GM08714 (cell line): ENCODE data around the gene VDAC2.

ENCODE experiments used
- H3K4me3 ChIP-seq: fragments of 200-500 bp; sonication (Bioruptor generic); 2 replicates; pipeline ENCODE4 v1.5.1; 2014; ENCODE audit warnings: mild to moderate bottlenecking, low read length, inconsistent platforms
- ZNF274 ChIP-seq: IDR thresholded peaks from 2 replicates; pipeline ENCODE4 v1.6.1; 2012; ENCODE audit warnings: mild to moderate bottlenecking, low read depth, low read length

VDAC2 gene

GRCh38 chr10:75230600-75231038 lies 20.0 kb downstream of the VDAC2 start:
- H3K4me3 ChIP-seq, result no peak overlapping the region
- no peak for TF ChIP-seq ZNF274

- H3K4me3 ChIP-seq, result no peak overlapping the region
- TF ChIP-seq ZNF274, result no peak
Measured at GRCh38 chr10:75231672-75232581, 21.3 kb downstream of the VDAC2 start.

DNA sequence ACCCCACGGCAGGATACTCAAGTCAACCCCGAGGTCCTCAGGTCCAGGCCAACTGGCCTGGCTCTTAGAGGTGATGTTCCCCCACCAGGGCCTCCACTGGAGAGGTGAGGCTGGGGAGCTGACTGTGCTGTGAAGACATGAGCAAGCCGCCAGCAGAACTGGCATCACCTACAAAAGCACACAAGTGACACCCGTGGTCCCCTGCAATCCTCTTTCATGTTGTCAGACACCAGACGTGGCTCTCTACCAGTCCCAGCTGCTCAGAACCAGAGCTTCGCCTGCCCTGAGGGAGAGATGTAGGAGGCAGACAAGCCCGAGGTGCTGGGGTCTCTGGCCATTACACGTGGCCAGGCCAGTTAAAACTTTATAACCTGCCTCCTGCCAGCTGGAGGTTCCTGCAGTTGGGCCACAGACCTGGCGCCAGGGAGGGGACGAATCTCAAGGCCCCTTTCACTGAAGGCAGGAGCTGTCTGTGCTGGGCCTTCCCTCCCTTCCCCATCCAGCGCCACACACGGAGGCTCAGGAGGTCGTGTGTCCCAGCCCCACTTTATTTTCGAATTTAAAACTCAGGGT lies 22.9 kb downstream of the VDAC2 start:
- no peak for TF ChIP-seq ZNF274
- H3K4me3 ChIP-seq, result no peak overlapping the region; the same call in 1 of the 2 replicates

DNA sequence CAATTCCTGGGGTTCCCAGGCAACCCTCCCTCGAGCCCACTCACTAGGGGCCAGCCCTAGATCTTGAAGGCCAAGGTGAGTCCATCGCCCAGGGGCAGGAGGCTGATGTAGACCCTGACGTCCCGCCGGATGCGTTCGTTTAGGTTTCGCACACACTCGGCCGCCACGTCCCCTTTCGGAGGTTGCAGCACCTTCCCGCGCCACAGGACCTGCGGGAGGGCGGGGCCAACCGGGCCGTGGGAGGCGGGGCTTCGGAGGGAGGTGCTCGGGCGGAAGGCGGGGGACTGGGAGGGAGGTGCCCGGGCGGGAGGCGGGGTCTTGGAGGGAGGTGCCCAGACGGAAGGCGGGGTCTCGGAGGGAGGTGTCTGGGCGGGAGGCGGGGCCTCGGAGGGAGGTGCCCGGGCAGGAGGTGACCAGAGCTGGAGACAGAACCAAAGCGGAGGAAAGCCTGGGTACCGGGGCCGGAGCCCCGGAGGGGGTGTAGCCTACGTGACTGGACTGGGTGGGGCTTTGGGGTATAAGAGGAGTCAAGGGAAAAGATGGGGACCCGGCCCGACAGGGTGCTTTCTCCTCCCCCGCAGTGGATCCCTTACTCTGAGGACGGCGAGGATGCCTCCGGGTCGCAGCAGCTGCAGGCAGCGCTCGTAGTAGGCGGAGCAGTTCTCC lies 23.6 kb downstream of the VDAC2 start:
- peak overlapping the region; percentile 70; the same call in 1 of the 2 replicates for H3K4me3 ChIP-seq
- TF ChIP-seq ZNF274, result no peak

DNA sequence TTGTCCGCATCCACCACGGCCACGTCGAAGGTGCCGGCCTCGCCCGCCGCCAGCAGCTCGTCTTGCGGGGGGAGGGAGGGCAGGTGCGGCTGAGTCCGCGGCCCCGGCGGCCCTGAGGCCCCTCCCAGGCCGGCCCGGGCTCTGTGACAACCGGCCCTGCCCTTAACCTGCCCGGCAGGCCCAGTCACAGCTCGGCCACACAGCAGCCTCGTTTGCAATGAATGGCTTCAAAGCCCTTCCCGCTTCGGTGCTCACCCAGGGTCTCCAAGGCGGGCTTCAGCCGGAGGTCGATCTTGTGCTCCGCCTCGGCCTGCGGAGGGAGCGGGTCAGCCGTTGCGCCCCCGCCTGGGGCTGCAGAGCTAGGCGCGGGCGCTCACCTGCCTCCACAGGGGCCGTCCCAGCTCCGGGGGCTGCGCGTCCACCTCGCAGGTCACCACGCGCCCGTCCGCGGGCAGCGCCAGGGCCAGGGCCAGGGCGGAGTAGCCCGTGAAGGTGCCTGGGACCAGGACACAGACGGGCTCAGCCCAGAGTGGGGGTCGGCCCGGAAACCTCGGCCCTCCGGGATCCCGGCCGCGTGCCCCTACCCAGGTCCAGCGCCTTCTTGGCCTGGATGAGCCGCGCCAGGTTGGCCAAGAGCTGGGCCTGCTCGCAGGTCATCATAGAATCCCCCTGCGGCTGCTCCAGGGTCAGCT lies 24.2 kb downstream of the VDAC2 start:
- H3K4me3 ChIP-seq, result peak overlapping the region; percentile 70
- TF ChIP-seq ZNF274, result no peak

DNA sequence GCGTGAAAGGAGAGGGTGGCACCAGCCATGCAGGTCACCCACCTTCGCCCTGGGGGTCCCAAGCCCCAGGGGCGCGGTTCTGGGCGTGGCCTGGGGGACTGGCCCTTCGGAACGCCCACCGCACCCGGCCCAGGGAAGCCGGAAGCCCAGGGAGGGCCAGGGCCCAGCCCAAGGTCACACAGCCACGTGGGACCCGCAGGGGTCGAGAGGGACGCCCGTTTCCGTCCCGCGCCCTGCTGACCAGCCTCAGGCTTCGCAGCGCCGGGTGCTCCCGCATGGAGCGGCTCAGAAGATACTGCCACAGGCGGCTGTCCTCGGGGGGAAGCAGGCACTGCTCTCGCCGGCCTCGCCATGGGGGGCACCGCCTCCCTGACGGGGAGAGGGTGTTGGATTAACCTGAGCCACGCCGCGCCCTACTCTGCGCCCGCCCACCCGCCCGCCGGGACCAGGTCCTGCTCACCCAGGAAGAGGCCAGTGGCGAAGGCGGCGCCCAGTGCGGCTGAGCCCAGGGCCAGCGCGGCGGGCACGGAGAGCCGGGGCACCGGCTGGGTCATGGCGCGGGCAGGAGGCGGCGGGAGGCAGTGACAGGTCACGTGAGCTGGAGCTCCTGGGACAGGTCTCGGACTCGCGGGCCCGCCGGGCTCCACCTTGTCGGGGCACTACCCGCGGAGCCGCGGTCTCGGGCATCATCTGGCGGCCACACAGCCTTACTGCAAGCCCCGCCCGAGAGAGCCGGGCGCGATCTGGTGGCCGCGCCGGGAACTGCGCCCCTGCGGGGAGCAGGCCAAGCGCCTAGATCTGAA lies 25.0 kb downstream of the VDAC2 start, which contains the start of gene COMTD1:
TSS of gene COMTD1 (minus strand) at position 583 of the 803 bp plus-strand sequence. CDS start at position 554, 29 bp downstream.
- no peak for TF ChIP-seq ZNF274
- peak within 1 kb of the TSS; percentile 70 for H3K4me3 ChIP-seq

DNA sequence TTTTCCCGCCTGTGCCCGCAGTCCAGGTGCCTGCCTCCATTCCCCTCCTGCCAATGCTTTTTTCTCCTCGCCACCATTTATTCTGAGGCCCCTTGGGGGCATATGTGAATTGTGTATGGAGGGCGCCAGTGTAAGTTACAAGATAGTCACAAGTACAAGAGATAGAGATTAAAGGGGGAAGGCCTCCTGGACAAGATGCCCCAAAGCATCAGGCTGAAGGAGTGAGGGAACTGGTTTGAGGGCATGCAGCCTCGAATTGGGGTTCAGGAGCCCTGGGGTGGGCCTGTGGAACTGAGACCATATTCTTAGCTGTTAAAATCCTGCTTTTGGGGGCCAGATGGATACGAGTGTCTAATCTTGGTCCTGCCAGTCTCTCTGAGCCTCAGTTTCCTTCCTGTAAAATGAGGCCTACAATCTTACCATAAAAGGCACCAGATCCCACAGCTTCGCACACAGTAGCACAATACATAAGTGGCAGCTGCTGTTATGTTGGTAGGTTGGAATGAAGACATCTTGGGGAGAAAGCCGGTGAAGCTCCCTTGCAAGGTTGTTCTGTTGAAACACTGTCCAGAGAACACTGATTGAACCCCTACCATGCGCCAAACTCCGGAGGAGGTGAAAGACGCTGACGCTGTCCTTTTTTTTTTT lies 25.7 kb downstream of the VDAC2 start:
- no peak for TF ChIP-seq ZNF274
- H3K4me3 ChIP-seq, result no peak overlapping the region

DNA sequence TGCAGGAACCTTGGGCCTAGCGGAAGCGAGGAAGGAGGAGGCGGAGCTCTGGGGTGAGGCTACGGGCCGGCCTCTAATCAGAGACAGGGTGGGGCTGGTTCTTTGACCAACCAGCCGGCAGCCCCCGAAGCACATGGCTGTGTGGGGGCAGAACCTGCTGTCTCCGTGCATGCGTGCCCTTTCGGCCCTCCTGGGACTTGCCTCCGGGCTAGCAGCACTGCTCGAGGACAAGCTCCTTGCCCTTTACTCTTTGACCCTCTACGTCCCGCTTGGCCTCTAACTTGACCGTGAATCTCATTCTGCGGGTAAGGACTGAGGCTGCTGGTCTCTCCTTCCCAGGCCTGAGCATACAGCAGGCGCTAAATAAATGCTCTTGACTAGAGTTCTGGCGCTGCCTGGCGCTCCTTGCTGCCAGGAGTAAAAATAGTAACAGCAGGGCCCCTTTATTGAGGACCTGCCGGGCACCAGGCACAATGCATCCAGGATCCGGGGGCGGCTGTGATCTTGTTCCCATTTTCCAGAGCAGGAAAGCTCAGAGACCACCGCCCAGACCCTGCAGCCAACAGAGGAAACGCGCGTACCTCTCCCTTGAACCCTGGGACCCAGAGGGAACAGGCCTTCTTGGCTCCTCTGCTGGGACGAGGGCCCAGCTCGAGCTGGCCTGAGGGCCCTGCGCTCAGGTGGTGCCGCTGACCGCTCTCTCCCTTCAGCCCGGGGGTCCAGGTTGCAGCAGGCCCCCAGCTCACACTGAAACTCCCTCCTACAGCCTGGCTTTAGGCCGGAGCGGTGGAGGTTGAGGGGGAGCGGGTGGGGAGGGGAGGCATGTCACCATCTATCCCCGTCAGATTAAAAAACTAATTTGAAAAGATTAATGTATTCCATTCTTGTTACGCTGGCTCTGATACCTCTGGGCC lies 27.8 kb downstream of the VDAC2 start:
- H3K4me3 ChIP-seq, result no peak overlapping the region
- TF ChIP-seq ZNF274, result no peak

- no peak for TF ChIP-seq ZNF274
Measured at GRCh38 chr10:75239096-75239790, 28.6 kb downstream of the VDAC2 start.

DNA sequence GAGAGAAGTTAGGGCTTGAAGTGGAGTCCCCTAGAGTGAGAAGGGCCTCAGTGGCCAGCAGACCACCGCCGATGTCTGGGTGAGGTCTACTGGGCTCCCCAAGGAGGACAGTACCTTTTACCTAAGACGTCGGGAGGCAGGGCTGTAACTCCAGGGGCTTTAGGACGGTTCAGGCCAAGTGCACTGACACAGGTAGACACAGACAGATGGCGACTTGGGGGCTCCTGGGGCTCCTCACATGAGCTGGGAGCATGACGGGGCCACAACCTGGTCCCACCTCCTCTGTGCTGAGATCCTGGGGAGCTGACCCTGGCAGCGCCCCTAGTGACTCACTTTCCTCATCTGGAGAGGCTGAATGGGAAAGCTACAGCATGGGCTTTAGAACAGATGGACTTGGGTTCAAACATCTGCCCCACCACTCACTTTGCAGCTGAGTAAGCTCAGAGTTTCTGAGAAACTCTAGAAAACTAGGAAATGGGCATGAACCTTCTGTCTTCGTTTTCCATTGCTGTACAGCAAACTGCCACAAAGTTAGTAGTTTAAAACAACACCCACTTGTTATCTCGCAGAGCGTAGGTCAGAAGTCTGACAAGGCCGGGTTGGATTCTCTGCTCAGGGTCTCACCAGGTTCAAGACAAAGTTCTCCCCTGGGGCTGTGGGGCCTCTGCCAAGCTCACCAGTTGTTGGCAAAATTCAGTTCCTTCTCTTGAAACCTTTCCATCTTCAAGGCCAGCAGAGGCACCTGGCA lies 29.9 kb downstream of the VDAC2 start:
- TF ChIP-seq ZNF274, result no peak
- H3K4me3 ChIP-seq, result no peak overlapping the region

More at GRCh38 chr10:75239096-75239790, 28.6 kb downstream of the VDAC2 start:
- H3K4me3 ChIP-seq, result no peak overlapping the region

DNA sequence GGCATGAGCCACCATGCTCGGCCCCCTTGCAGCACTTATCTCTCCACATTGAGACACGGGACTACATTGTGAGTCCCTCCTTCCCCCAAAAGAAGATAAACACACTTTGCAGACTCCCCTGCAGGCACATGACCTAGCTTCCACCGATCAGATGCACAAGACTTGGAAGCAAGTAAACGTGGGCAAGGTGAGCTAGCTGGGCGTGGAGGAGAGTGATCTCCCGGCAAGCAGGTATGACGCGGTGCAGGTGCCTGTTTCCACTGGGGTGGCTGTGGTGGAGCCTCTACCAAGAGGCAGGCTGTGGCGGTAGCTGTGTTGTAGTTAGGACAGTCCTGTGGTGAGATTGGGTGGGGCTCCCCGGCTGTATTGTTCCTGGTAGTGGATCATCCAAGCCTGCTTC lies 32.8 kb downstream of the VDAC2 start:
- no peak for TF ChIP-seq ZNF274
- H3K4me3 ChIP-seq, result no peak overlapping the region
